ENCODE data around the gene CCER1. TPM values are rescaled to one million over a fixed set of nuclear protein-coding genes. Genes with fewer than 3 reads are reported as not detected.

Gene CCER1
- total and polyA plus RNA-seq, 11 donors = not detected

DNA sequence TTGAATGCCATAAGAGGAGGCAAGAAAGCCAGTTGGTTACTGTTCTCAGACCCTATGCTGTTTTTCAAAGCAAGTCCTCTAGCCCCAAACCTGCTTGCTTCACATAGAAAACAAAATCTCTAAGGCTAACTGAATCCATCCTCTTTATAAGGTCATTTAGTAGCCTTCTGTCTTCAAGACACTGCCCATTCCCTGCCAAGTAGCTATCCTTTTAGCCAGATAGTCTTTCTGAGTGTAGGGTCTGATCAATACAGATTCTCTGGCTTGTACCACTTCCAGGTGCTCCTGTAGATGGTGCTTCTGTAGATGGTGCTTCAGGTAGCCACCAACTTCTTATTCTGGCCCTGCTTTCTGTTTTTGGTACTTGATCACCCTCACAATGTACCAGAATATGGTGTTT, 15.9 kb upstream of the CCER1 start:
- intact Hi-C loops (cut with DNase I) = loop anchor here in 4 of 10 donors (5.0 to 10.0 kb wide), 4 partner anchors 144 to 371 kb away; partner anchors contain the start of gene LUM (in 1 of the 4)
- H3K9me3 ChIP-seq = no peaks in the 10 kb centered on the region
- TF ChIP-seq POLR2A (IDR thresholded peaks at IDR 0.05) = no peak
- TF ChIP-seq, protein P1, sequence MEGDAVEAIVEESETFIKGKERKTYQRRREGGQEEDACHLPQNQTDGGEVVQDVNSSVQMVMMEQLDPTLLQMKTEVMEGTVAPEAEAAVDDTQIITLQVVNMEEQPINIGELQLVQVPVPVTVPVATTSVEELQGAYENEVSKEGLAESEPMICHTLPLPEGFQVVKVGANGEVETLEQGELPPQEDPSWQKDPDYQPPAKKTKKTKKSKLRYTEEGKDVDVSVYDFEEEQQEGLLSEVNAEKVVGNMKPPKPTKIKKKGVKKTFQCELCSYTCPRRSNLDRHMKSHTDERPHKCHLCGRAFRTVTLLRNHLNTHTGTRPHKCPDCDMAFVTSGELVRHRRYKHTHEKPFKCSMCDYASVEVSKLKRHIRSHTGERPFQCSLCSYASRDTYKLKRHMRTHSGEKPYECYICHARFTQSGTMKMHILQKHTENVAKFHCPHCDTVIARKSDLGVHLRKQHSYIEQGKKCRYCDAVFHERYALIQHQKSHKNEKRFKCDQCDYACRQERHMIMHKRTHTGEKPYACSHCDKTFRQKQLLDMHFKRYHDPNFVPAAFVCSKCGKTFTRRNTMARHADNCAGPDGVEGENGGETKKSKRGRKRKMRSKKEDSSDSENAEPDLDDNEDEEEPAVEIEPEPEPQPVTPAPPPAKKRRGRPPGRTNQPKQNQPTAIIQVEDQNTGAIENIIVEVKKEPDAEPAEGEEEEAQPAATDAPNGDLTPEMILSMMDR (IDR thresholded peaks at IDR 0.05) = no peak
- no peaks in the 10 kb centered on the region for H3K36me3 ChIP-seq
- no peaks in the 10 kb centered on the region for H3K27me3 ChIP-seq
- H3K27ac ChIP-seq = no peak overlapping the region
- DNase-seq (no peak), ATAC-seq (no peak)
- no peak overlapping the region for H3K4me3 ChIP-seq
- H3K4me1 ChIP-seq = no peaks in the 10 kb centered on the region

DNA sequence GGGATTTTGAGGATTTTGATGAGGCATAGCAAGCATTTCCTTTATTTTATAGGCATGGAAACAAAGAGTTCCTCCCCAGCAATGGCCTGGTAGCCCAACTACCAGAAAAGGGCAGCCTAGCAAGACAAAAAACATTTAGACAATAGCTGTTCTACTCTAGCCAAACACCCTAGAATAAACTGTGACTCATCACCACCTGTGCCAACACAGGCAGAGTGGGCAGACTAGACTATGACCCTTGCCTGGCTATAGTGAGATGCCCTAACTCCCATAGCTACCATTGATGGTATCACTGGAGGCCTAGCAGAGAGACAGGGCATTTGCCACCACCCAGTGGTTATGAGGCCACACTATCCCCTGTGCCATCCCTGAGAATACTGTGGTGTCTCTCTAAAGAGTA, 15.5 kb upstream of the CCER1 start:
- Histone ChIP-seq H3K36me3 (no peaks in the 10 kb centered on the region), H3K27me3 (no peaks in the 10 kb centered on the region), H3K9me3 (no peaks in the 10 kb centered on the region), H3K27ac (no peak overlapping the region), H3K4me1 (no peaks in the 10 kb centered on the region), H3K4me3 (no peak overlapping the region)
- ATAC-seq (no peak), DNase-seq (no peak)
- no peak for TF ChIP-seq POLR2A (IDR thresholded peaks at IDR 0.05)
- TF ChIP-seq, protein P1 (IDR thresholded peaks at IDR 0.05) = no peak
- intact Hi-C loops (cut with DNase I) = loop anchor here in 4 of 10 donors (5.0 to 10.0 kb wide), 4 partner anchors 144 to 372 kb away; partner anchors contain the start of gene LUM (in 1 of the 4)

DNA sequence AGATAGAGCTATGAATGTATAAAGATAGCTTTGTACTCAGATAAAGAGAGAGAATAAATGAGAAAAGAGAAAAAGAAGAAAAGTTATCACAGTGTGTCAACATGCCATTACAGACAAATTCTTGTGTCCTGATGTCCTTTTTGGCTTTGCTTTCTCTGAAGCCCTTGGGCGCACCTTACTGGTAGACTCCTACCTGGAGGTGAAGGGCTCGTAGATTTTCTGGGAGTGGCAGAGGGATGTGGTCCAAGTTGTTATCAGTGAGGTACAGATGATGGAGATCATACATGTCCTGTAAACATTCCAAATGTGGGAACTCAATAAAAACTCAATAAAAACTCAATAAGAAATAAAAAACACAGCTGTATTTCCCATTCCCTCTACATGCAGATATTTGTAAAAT, 14.9 kb upstream of the CCER1 start:
- Histone ChIP-seq H3K9me3 (no peaks in the 10 kb centered on the region), H3K4me3 (no peak overlapping the region), H3K4me1 (no peaks in the 10 kb centered on the region), H3K36me3 (no peaks in the 10 kb centered on the region), H3K27ac (no peak overlapping the region), H3K27me3 (no peaks in the 10 kb centered on the region)
- DNase-seq (no peak), ATAC-seq (no peak)
- TF ChIP-seq, protein P1 (IDR thresholded peaks at IDR 0.05) = no peak
- WGBS, 4 donors = 92 to 98% (median 94%) methylated on average over 2 of the region's 2 CpGs
- intact Hi-C loops (cut with DNase I) = loop anchor here in 4 of 10 donors (5.0 to 10.0 kb wide), 4 partner anchors 145 to 372 kb away; partner anchors contain the start of gene LUM (in 1 of the 4)

DNA sequence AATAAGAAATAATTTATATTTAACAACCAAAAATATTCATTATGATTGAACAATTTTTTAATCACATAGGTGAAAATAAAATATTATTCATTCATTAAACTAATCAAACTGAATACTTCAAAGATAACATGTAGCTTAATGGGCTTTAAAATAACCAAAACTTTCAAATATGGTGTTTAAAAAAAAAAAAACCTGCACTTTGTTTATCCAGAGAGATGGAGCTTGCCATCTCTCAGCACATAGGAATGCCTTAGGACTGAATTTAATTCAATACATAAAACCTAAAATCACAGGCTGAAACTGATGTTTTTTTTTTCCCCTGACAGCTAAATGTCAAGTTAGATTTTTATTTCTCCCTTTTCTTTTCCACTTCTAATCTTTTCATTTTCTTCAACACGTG, 14.4 kb upstream of the CCER1 start:
- intact Hi-C loops (cut with DNase I) = no loop called here
- no peak overlapping the region for H3K4me3 ChIP-seq
- H3K27me3 ChIP-seq = no peaks in the 10 kb centered on the region
- no peak overlapping the region for H3K27ac ChIP-seq
- 0 to 47% (median 0%) methylated on average over 1 of the region's 1 CpG for WGBS, 4 donors
- DNase-seq = no peak
- no peak for ATAC-seq
- H3K36me3 ChIP-seq = no peaks in the 10 kb centered on the region
- TF ChIP-seq, protein P1 (IDR thresholded peaks at IDR 0.05) = no peak
- TF ChIP-seq POLR2A (IDR thresholded peaks at IDR 0.05) = no peak
- no peaks in the 10 kb centered on the region for H3K4me1 ChIP-seq
- no peaks in the 10 kb centered on the region for H3K9me3 ChIP-seq

Measured in heart left ventricle (tissue), 16 donors.